HepG2 (cell line): ENCODE results near the gene CENPB.

Experiments used
- CHD2 ChIP-seq: IDR thresholded peaks from 2 replicates; pipeline ENCODE4 v1.6.1; 2011; ENCODE audit warnings: low read depth, low read length, improper control_type of control experiment
- CTCF ChIP-seq: sonication (generic); formaldehyde crosslinking; IDR thresholded peaks from 2 replicates; pipeline ENCODE4 v1.5.0; 2020; ENCODE audit warnings: mild to moderate bottlenecking, missing genetic modification reagents, moderate library complexity
- GMEB2 ChIP-seq: IDR thresholded peaks from 2 replicates; pipeline ENCODE4 v1.6.1; 2016; ENCODE audit warnings: missing biosample characterization, missing genetic modification reagents, low read depth
- NFIC ChIP-seq: IDR thresholded peaks from 2 replicates; pipeline ENCODE4 v1.6.1; 2012; ENCODE audit warnings: mild to moderate bottlenecking, low read length, inconsistent platforms
- PHF21A ChIP-seq: sonication (generic); formaldehyde crosslinking; IDR thresholded peaks from 2 replicates; pipeline ENCODE4 v1.5.0; 2020; ENCODE audit warnings: mild to moderate bottlenecking, missing genetic modification reagents
- POLR2A ChIP-seq, 2 experiments: IDR thresholded peaks; 2 replicates each; pipeline ENCODE4 v1.6.1; 2011; ENCODE audit warnings: low read depth in 2 of 2, low read length in 2 of 2, mild to moderate bottlenecking in 1 of 2, moderate library complexity in 1 of 2; ENCODE audit not compliant: insufficient read depth in 1 of 2
- SNRNP70 ChIP-seq: fragments of 200-400 bp; formaldehyde crosslinking; IDR thresholded peaks from 2 replicates; pipeline ENCODE4 v1.6.1; 2017; ENCODE audit warnings: mild to moderate bottlenecking, low read depth, low read length, moderate library complexity

GRCh38 chr20:3771552-3772058 lies 14.9 kb downstream of the CENPB start:
- no peak for TF ChIP-seq SNRNP70
- TF ChIP-seq POLR2A (IDR thresholded peaks at IDR 0.05; ENCODE audit: insufficient read depth in 1 of 2, low read depth in 2 of 2, low read length in 2 of 2): no peak
- TF ChIP-seq CHD2: no peak
- TF ChIP-seq CTCF (CRISPR knock-in tag): no peak
- TF ChIP-seq PHF21A: no peak
- TF ChIP-seq NFIC: no peak
- TF ChIP-seq GMEB2 (CRISPR knock-in tag): no peak
